Right atrium auricular region (tissue), 2 donors: Measurements from ENCODE around the gene FRAS1. TPM values are rescaled to one million over a fixed set of nuclear protein-coding genes. Genes with fewer than 3 reads are reported as not detected.

Experiments used
- DNase-seq: peaks from one replicate; pipeline ENCODE4 v3.0.0-alpha.2; 2019; ENCODE audit warnings: low spot score
- H3K27ac ChIP-seq, 2 donors: fragments of 200-600 bp; sonication (generic); 1 replicate in 1 of 2; 2 replicates in 1 of 2; pipeline ENCODE4 v1.5.1; 2016 to 2019
- H3K27me3 ChIP-seq, 2 donors: fragments of 200-600 bp; sonication (generic); one replicate each; pipeline versions ENCODE4 v1.5.1 to v1.6.0; 2017 to 2019
- H3K36me3 ChIP-seq: fragments of 200-600 bp; sonication (generic); one replicate; pipeline ENCODE4 v1.5.1; 2016
- H3K4me1 ChIP-seq, 2 donors: fragments of 200-600 bp; sonication (generic); one replicate each; pipeline versions ENCODE4 v1.5.1 to v1.6.0; 2017 to 2019
- H3K4me3 ChIP-seq, 2 donors: fragments of 200-600 bp; sonication (generic); 1 replicate in 1 of 2; 2 replicates in 1 of 2; pipeline ENCODE4 v1.5.1; 2017 to 2019; ENCODE audit warnings: mild to moderate bottlenecking in 1 of 2, moderate library complexity in 1 of 2
- H3K9me3 ChIP-seq, 2 donors: fragments of 200-600 bp; sonication (generic); one replicate each; pipeline ENCODE4 v1.5.1; 2019
- total RNA-seq, 2 donors: library from RNA; depleted of rRNA; stranded (reverse); fragments of >200 nt; gene quantifications; one replicate each; pipeline ENCODE4 v1.1.0, GENCODE V29; 2016
- TF ChIP-seq, protein P1 (sequence below), 2 donors: fragments of 200-600 bp; sonication (generic); IDR thresholded peaks; one replicate each; pipeline ENCODE4 v1.5.1; 2019; ENCODE audit warnings: antibody characterized with exemption in 2 of 2

FRAS1 gene
- total RNA-seq, 2 donors from 2014 or later, result 5.8 to 12.9 TPM

DNA sequence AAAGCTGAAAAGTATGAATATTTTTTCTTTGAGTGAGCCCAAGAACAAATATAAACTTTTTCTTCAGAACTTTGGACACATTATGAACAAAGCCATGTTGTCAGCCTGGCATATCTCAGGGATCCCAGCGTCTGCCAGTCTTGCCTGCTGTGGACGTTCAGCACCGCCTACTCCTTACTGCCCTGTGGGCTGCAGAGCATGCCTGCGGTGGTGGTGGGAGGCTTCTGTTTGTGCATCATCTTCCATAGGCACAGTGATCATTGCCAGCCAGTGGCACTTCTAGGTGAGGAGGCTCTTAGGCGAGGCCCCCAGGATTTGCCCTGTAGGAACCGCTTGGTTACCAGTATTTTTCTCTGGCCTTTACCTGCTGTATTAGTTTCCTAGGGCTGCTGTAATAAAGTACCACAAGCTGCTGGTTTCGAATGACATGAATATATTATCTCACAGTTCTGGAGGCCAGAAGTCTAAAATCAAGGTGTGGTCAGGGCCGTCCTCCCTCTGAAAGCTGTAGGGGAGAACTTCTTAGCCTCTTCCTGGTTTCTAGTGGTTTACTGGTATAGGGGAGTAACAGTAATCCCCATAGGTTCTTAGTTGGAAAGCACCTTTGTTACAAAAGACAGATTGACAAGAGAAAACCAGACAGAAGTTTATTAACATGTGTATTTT is 509.8 kb downstream of the FRAS1 start:
- H3K9me3 ChIP-seq, result no peaks in the 10 kb centered on the region
- H3K27me3 ChIP-seq, result no peaks in the 10 kb centered on the region
- TF ChIP-seq, protein P1, sequence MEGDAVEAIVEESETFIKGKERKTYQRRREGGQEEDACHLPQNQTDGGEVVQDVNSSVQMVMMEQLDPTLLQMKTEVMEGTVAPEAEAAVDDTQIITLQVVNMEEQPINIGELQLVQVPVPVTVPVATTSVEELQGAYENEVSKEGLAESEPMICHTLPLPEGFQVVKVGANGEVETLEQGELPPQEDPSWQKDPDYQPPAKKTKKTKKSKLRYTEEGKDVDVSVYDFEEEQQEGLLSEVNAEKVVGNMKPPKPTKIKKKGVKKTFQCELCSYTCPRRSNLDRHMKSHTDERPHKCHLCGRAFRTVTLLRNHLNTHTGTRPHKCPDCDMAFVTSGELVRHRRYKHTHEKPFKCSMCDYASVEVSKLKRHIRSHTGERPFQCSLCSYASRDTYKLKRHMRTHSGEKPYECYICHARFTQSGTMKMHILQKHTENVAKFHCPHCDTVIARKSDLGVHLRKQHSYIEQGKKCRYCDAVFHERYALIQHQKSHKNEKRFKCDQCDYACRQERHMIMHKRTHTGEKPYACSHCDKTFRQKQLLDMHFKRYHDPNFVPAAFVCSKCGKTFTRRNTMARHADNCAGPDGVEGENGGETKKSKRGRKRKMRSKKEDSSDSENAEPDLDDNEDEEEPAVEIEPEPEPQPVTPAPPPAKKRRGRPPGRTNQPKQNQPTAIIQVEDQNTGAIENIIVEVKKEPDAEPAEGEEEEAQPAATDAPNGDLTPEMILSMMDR (IDR thresholded peaks at IDR 0.05), result no peak
- H3K4me3 ChIP-seq, result no peak overlapping the region
- H3K36me3 ChIP-seq, result no peaks in the 10 kb centered on the region
- peaks cover 0 to 36% of the 10 kb centered on the region in 2 donors for H3K4me1 ChIP-seq
- peak overlapping the region; percentile 19 to 28 for H3K27ac ChIP-seq
- no peak for DNase-seq

DNA sequence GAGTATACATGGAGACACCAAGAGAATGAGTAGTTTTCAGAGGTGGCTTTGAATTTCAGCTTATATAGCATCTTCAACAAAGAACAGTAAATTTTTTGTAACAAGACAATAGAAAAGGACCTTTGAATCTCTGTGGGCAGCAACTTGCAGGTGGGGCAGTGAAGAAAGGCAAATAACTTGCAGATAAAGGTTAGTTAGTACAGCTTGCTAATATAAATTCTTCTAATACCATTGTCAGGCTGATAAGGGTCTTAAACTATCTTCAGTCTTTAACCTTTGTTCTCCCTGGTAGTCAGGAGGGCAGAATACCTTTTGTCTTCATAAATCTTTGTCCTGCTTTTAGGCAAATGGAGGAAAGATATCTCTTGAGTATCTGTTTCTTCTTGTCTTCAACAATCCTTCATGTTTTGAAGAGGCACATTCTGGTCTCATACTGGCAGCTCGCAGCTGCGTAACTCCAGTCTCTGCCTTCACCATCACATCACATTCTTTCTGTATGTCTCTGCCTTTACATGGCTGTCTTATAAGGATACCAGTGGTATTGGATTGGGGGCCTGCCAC is 510.5 kb downstream of the FRAS1 start:
- DNase-seq, result no peak
- TF ChIP-seq, protein P1 (IDR thresholded peaks at IDR 0.05), result no peak
- H3K4me1 ChIP-seq, result peaks cover 0 to 35% of the 10 kb centered on the region in 2 donors
- H3K4me3 ChIP-seq, result no peak overlapping the region
- no peaks in the 10 kb centered on the region for H3K27me3 ChIP-seq
- H3K36me3 ChIP-seq, result no peaks in the 10 kb centered on the region
- no peaks in the 10 kb centered on the region for H3K9me3 ChIP-seq
- H3K27ac ChIP-seq, result peak overlapping the region; percentile 19 to 28

DNA sequence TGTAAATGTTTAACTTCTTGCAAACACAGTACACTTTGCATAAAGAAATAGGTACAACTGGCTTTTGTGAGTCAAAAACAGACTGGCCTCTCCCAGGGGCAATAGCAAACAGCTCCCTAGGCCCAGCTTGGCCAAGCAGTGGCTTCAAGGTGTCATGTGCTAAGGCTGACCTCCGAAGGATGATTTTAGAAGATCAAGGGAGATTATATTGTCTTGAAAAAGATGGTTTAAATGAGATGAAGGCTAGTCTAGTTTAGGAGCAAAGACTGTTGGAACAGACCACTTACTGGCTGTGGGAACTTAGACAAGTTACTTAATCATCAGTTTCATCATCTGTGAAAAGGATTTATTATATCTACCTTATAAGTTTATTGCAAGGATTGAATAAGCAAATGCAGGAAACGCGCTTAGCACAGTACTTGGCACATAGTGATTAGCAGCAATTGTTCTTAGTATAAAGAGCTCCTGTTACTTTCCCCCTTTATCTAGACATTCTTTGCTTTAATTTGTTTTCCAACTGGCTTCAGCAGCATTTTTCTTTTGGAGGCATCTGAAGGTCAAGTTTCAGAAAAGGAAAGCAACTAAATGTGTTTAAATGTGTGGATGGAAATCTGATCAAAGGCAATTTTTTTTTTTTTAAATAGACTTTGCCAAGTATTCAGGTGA is 511.6 kb downstream of the FRAS1 start:
- TF ChIP-seq, protein P1 (IDR thresholded peaks at IDR 0.05), result no peak
- Histone ChIP-seq H3K9me3 (no peaks in the 10 kb centered on the region), H3K27me3 (no peaks in the 10 kb centered on the region), H3K27ac (peak overlapping the region; percentile 44 to 60), H3K4me3 (no peak overlapping the region), H3K36me3 (no peaks in the 10 kb centered on the region), H3K4me1 (peaks cover 0 to 35% of the 10 kb centered on the region in 2 donors)
- no peak for DNase-seq

DNA sequence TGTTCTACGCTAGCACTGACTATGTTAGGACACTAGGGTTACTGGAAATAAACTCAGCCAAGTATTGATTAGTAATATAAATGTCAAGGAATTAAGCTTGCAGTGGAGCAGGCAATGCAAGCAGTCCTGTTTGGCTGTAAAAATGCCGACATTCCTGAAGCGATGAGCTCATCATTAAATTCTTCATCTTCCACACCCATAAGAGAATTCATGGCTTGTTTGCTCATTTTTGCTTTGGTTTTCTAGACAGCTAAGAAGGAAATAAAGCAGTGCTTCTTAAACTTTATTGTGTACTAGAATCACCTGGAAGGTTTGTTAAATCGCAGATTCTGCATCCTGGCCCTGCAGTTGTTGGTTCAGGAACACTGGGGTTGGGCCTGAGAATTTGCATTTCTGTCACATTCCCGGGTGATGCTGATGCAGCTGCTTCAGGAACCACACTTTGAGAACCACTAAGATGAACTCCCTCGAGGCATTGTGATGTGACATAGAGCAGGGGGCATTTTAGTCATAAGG is 512.2 kb downstream of the FRAS1 start:
- peaks cover 0 to 35% of the 10 kb centered on the region in 2 donors for H3K4me1 ChIP-seq
- no peak overlapping the region for H3K4me3 ChIP-seq
- H3K9me3 ChIP-seq, result no peaks in the 10 kb centered on the region
- H3K27ac ChIP-seq, result peak overlapping the region; percentile 44 to 60
- H3K27me3 ChIP-seq, result no peaks in the 10 kb centered on the region
- TF ChIP-seq, protein P1 (IDR thresholded peaks at IDR 0.05), result no peak
- no peaks in the 10 kb centered on the region for H3K36me3 ChIP-seq
- DNase-seq, result no peak

GRCh38 chr4:78570117-78570516 is 513.0 kb downstream of the FRAS1 start:
- peaks cover 0 to 35% of the 10 kb centered on the region in 2 donors for H3K4me1 ChIP-seq
- TF ChIP-seq, protein P1 (IDR thresholded peaks at IDR 0.05), result no peak

More at GRCh38 chr4:78570117-78570516, 513.0 kb downstream of the FRAS1 start:
- H3K27me3 ChIP-seq, result no peaks in the 10 kb centered on the region
- no peaks in the 10 kb centered on the region for H3K9me3 ChIP-seq
- no peaks in the 10 kb centered on the region for H3K36me3 ChIP-seq
- no peak for DNase-seq
- H3K4me3 ChIP-seq, result no peak overlapping the region
- no peak overlapping the region for H3K27ac ChIP-seq
